CD4-positive, alpha-beta T cell treated with Interleukin-4 for 4 hours (primary cell): Measurements from ENCODE around the gene MMP7.
"Not testable (repeated sequence)": the region's sequence is repeated elsewhere in the genome, so short reads cannot be mapped to it uniquely, and the experiment has no call there.

Source experiments
- DNase-seq: peaks from one replicate; pipeline ENCODE4 v3.0.0-alpha.2; 2020

Gene MMP7

DNA sequence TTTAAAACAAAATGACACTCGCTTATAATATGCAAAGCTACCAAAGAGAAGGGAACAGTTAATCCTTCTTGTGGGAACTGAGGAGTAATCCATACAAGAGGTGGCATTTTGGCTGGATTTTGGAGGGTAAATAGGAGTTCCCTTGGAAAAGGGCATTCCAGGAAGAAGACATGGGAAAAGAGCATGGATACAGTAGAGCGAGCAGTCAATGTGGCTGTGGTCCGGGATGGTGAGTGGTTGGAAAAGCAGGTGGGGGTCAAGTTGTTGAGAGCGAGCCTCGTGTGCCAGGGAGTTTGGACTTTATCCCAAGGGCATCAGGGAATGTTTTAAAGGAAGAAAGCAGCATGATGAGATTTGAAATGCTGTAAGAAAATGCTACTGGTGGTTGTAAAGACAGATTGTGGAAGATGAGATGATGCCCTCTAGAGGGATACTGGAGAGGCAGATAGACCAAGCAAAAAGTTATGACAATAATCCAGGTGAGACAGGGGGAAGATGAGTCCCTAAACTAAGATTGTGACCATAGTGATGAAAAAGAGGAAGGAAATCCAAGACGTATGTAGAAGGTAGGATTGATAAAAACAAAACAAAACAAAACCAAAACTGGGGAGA is 3.8 kb upstream of the MMP7 start:
- DNase-seq: no peak

DNA sequence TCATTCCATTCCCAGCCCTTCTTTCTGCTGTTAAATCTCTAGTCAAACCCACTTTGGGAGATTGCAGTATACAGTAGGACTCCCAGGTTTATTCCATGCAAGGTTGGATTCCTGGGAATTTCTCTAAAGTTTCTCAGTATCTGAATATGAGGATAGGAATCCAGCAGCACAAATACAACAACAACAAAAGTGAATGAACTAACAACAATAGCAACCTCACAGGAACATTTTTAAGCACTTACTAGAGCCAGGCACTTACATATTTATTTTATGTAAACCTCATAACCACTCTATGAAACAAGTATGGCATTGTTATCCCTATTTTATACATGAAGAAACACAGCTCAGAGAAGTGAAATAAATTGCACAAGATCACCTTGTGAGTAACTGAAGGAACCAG is 1.9 kb downstream of the MMP7 start:
- no peak for DNase-seq

DNA sequence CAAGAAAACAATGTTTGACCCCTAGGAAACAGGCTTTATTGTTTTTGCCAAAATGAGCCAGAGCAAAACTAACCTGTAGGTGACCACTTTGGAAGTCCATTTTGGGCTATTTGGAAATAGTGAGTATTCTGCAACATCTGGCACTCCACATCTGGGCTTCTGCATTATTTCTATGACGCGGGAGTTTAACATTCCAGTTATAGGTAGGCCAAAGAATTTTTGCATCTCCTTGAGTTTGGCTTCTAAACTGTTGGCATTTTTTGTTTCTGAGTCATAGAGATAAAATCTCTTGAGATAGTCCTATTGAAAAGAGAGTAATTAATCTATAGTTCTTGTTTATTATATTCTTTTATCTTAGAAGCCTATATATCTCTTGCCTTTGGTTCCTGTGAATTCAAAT is 2.9 kb downstream of the MMP7 start:
- DNase-seq: no peak

DNA sequence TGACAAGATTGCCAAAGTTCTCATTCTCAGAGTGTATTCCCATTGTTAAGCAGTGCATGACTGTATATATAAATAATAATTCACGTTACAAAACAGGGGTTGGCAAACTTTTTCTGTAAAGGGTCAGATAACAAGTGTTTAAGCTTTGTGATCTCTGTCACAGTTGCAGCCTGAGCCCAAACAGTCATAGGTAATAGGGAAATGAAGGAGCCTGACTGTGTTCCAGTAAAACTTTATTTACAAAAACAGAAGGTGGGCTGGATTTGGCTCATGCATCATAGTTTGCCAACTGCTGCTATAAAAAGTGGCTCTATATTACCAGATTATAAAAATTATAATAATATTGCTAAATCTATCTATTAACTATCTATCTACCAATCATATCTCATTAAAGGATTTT is 3.5 kb downstream of the MMP7 start:
- DNase-seq: no peak

DNA sequence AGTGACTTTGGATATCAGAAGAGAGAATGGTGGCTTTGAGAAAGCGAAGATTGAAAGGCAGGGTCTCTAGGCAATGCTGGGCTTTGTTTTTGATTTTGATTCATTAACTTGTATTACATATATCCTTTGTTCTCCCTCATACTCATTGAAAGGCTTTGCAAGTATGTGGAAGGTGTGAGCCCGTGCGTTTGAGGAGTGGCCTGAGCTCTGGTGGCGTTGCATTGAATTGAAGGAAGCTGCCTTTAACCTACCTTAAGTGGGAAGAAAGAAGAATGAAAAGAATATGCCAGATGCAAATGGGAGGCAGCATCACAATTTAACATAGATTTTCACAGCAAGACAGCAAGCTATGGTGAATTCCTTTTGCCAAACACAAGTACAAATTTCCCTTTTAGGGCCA is 6.7 kb downstream of the MMP7 start:
- DNase-seq: no peak

DNA sequence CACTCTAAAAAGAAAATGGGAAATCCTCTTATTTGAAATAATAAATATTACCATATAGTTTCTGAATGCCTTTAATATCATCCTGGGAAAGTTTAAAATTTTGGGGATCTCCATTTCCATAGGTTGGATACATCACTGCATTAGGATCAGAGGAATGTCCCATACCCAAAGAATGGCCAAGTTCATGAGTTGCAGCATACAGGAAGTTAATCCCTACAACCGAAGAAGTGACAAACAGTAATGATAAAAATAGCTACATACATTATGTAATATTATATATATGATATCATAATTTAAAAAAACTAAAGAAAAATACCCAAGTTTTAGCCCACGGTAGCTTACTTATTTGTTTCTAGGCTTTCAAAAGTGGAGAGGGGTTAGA is 7.4 kb downstream of the MMP7 start:
- no peak for DNase-seq

DNA sequence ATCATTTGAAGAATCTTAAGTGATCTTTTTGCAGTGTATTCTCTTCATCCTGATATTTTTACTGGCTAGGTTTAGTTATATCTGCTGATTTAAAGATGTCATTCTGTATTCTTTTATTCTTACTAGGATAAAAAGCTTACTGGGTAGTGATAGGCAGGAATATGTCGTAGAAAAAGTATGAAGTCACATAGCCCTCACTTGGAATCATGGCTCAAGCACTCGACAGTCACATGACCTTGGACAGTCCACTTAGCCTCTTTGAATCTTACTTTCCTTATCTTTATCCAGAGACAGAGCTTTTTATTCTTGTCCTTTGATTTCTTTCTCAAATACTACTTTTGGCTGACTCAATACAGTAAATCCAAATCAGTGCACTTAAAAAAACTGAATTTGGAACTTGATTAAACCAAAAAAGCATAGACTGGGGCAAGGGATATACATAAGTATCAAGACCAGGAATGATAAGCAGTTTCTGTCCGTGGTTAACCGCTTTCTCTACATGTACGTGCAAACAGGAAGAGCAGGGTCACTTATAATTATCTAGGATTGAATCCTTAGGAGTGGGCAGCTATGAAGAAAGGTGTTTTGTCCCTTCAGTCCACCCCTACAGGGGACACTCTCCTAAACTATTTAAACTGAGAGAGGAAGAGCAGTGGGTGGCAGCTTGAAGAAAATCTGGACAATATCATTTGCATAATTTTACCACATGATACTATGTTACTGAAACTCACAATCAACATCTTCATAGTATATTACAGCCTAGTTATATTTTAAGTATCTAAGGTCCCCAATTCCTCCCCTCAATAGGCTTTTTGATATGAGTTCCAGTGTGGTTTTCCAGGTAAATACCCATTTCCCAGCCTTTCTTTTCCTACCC is 8.0 kb downstream of the MMP7 start:
- DNase-seq: no peak

DNA sequence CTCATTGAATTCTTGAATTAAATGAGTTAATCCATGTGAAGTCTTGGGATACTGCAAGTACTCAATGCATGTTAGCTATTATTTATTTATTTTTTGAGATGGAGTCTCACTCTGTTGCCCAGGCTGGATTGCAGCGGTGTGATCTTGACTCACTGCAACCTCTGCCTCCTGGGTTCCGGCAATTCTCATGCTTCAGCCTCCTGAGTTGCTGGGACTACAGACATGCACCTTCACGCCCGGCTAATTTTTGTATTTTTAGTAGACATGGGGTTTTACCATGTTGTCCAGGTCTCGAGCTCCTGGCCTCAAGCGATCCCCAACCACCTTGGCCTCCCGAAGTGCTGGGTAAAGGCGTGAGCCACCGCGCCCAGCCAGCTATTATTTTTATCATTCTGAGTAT is 9.4 kb downstream of the MMP7 start:
- DNase-seq: no peak

DNA sequence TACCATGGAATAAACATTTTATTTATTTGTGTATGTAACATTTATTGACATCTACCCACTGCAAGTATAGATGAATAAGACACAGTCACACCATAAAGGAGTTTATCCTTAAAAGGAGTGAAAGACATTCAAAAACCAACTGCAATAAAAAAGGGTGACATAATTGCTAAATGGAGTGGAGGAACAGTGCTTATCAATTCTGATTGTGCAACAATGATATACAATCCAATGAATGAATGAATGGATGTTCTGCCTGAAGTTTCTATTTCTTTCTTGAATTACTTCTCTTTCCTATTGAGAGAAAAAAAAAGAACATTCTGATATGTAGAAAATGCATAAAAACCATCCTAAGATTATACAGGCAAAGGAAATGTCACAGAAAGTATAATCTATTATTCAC is 10.0 kb downstream of the MMP7 start:
- DNase-seq: no peak

DNA sequence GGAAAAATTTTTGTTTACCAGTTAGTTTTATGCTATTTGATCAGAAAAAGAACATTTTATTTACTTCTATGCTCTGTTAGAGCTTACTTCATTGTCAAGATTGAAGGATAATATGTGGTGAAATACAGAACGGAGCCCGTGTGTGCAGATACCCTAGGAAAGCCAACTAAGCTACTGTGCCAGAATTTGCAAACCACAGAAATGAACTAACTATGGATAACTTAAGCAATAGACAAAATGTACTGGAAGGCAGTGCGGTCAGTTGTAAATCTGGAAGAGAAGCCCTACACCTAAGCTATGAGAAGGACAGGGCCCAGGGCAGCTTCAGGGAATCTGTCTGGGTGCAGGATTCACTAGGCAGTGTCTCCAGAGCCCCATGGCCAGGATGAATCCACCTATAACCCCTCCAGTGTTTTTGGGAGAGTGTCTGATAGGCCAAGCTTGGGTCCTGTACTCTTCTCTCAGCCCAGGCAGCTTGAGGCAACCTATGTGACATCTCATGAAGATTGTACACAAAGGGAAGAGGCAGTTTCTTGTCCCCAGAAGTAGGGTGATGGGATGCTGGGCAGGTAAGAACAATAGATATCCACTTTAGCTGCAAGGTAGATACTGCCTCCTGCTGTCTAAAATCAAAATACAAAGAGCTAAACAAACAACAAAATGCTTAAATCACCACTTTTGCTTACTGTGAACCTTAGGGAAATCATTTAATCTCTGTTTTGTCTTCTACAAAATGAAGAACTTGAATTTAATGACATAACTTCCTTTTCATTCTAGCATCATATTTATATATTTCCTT is 12.1 kb downstream of the MMP7 start:
- DNase-seq: no peak

DNA sequence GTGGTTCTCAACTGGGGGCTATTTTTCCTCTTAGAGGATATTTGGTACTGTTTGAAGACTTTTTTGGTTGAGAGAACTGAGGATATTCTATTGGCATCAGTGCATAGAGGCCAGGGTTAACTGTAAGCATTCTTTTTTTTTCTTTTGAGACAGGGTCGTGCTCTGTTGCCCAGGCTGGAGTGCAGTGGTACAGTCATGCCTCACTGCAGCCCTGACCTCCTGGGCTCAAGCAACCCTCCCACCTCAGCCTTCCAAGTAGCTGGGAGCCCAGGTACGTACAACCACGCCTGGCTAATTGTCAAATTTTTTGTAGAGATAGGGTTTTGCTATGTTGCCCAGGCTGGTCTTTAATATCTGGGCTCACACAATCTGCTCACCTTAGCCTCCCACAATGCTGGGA is 12.9 kb downstream of the MMP7 start:
- DNase-seq: no peak

DNA sequence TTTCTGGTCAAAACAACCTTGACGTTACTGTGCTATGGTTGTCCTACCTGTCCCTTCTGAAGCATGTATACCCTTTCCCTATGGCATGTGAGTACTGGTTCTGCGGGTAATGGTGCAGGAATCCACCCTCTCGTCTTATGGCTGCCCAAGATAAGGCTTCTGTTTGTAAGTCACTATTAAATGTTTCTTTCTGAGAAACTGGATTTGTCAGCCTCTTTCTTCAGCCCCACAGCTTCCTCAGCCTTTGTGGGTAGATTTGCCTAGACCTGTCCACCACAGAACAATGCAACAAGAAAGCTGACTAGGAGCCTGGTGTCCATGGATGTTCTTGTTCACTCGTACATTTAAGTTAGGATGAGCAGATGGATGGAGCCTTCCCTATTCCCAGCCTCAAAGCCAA is 14.4 kb downstream of the MMP7 start:
- DNase-seq: no peak

DNA sequence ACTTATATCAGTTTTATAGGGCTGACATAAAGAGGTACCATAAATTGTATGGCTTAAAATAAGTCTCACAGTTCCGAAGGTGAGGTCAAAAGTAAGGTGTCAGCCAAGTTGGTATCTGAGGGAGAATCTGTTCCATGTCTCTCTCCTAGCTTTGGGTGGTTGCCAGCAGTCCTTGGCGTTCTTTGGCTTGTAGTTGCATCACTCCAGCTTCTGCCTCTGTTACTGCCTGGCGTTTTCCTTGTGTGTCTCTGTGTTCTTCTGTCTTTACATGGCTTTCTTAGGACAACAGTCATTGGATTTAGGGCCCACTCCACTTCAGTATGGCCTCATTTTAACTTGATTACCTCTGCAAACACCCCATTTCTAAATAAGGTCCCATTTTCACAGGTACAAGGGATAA is 16.7 kb downstream of the MMP7 start:
- DNase-seq: no peak

DNA sequence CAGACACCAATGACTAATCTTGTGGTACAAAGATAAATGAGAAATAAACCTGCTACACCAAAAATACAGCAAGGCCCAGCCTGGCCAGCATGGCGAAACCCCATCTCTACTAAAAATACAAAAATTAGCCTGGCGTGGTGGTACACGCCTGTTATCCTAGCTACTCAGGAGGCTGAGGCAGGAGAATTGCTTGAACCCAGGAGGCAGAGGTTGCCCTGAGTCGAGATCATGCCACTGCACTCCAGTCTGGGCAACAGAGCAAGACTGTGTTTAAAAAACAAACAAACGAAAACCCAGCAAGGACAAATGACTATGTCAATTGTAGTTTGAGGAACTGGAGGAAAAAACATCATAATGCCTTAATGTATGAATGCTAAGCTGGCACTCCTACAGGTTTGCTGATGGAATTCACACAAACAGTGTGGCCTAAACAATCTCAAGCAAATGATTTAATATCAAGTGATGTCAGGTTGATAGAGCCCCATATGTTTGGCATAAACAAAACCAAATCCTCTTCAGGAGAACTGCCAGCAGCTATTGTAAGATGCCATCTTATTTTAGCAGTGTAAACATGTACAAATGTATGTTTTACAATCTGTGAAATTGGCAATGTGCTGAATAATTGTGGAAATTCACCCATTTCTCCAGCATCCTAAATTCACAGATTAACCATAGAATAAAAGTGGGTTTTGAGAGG is 20.0 kb downstream of the MMP7 start:
- no peak for DNase-seq

DNA sequence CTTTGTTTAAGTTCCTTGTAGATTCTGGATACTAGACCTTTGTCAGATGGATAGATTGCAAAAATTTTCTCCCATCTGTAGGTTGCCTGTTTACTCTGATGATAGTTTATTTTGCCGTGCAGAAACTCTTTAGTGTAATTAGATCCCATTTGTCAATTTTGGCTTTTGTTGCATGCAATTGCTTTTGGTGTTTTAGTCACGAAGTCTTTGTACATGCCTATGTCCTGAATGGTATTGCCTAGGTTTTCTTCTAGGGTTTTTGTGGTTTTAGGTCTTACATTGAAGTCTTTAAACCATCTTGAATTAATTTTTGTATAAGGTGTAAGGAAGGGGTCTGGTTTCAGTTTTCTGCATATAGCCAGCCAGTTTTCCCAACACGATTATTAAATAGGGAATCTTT is 27.7 kb downstream of the MMP7 start:
- not testable (repeated sequence) for DNase-seq

DNA sequence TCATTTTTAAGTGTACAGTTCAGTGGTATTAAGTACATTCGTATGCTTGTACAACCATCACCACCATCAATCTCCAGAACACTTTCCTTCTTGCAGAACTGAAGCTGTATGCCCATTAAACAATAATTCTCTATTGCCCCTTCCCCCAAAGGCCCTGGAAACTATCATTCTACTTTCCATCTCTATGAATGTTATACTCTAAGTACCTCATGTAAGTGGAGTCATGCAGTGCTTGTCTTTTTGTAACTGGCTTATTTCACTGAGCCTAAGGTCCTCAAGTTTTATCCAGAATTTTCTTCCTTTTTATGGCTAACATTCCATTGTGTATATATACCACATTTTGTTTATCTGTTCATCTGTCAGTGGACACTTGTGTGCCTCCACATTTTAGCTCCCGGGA is 29.7 kb downstream of the MMP7 start:
- DNase-seq: no peak

DNA sequence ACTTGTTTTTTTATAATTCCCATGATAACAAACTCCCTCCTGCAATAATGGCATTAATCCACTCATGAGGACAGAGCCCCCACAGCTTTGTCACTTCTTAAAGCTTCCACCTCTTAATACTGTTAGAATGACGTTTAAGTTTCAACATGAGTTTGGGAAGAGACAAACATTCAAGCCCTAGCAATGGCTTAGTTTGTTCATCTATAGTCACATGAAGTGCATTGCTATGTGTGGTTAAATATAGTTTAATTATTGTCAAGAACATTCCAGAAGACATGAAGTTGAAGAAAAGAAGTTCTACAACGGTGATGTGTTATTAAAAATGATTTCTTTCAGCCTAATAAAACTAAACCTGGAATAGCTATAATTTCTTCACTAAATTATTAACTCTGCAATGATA is 30.6 kb downstream of the MMP7 start:
- DNase-seq: no peak

DNA sequence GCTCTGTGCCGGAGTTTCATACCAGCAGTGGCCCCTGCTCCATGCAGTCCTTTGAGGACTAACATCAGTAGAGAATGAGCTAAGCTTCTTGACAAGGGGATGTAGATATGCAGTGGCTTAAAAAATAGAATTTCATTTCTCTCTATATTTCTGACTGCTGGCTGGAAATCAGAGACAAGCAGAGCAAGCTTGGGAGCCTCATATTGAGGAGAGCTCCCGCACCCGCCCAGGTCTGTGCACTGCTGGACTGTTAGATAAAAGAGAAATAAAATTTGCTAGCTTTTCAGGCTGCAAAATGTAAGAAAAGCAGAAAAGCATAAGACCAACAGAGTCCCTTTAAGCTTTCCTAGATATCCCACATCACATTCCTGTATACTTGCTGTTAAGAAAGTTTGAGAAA is 31.4 kb downstream of the MMP7 start:
- DNase-seq: no peak

DNA sequence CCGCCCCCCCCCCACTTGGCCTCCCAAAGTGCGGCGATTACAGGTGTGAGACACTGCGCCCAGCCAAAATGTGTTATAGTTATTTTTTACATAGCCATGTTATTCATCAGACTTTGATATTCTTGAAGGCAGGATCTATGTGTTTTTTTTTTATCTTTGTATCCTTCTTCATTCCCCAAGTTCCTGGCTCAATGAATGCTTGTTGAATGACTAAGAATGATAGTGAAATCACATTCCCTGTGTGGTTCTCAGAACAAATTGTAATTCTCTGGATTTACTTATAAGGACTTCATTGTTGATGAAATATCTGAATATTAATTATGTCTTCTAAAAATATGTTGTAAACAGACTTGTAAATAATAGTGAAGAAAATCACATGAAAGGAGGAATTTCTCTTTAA is 33.5 kb downstream of the MMP7 start:
- no peak for DNase-seq

DNA sequence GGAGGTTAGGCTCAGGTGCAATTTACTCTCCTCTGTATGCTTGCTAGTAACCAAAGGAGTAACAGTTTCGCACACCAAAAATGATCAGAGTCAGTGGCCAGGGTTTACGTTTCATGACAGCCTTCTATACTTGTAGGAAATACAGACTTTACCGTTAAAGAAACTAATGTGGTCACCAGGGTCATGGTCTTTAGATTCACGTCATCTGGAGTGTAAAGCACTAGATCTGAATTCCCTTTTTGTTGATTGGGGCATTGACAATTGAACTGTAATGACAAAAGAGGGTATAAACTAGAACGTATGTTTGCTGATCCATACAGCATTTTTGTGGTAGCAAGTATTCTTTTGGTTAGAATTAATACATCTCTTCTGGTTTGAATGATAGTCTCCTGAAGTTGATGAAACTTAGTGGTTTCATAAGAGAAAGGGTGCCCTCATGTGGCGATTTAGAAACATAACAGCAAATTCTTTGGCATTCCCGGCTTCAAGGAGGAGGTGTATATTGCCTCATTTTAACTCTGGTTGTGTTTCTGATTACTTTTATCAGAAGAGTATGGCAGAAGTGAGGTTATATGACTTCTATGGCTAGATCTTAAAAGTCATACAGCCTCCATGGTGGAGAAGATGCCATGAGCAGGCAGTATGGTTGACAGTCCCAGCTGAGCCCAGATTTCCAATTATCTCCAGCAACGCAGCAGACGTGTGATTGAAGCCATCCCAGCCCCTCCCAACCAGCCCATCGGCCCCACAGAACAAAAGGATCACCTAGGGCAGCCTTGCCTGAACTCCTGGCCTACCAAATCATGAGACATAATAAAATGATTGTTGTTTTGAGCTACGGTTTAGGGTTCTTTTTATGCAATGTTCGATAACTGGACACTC is 35.1 kb downstream of the MMP7 start:
- peak; percentile 84 for DNase-seq

DNA sequence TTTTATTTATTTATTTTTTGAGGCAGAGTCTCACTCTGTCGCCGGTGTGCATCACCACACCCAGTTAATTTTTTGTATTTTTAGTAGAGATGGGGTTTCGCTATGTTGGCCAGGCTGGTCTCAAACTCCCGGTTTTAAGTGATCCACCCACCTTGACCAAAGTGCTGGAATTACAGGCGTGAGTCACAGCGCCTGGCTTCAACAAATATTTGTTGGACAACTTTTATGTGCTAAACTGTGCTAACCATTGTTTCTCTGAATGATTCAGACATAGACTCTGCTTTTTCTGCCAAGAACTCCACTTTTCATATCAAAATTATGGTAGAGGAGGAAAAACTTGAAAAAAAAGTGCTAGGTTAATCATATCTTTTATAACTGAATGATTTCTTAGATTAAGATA is 36.3 kb downstream of the MMP7 start:
- DNase-seq: no peak

DNA sequence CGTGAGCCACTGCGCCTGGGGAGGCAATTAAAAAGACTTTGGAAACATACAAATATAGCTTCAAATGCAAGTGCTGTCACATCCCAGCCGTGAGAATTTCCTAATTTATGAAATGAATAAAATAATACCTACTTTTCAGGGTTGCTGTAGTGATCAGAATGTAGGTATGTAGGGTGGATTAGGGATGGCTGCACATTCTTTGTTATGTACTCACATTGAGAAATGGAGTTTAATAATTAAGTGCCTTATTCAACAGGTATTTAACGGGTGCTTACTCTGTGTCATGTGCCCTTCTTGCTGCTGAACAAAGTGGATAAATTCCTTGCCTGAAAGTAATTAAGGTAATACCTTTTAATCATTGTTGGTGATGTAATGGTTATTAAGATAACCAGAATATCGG is 37.0 kb downstream of the MMP7 start:
- DNase-seq: no peak
